K562 (cell line): ENCODE results near the gene CHPF2. TPM values are rescaled to one million over a fixed set of nuclear protein-coding genes. Genes with fewer than 3 reads are reported as not detected.

Source experiments
- ATAC-seq: fragments of 200-7000 bp; cut with Tn5 transposase; 3 replicates; pipeline ENCODE4 v1.9.1; 2020; ENCODE audit warnings: moderate library complexity
- BruUV-seq: library from RNA; stranded (reverse); fragments of 400-500 nt; replicated peaks from 2 replicates; lab custom pipeline; 2021; lab: Mats Ljungman, UMichigan
- CTCF ChIA-PET: fragments of 300-600 bp; formaldehyde crosslinking; extraction: SDS; loops from one replicate; lab custom pipeline; 2021; ENCODE audit warnings: low intra/inter-chr PET ratio; lab: Yijun Ruan, JAX
- POLR2A ChIA-PET: fragments of 300-600, 350-650 bp; sonication (Branson Sonifier 250); formaldehyde crosslinking; extraction: SDS; loops from one replicate; lab custom pipeline; 2021; ENCODE audit warnings: antibody characterized with exemption, inconsistent platforms; lab: Yijun Ruan, JAX
- DNase-seq, 4 experiments: peaks; one replicate each; pipeline versions ENCODE4 v3.0.0 to v3.0.0-alpha.2; 2011 to 2018; ENCODE audit warnings: low spot score in 3 of 4, mixed read lengths in 3 of 4; ENCODE audit errors: extremely low read depth in 1 of 4
- FAIRE-seq: peaks from 2 replicates; lab custom pipeline; 2011; peaks lifted over from hg19 to GRCh38; lab: Jason Lieb, UNC
- H2AFZ ChIP-seq: 2 replicates; pipeline ENCODE4 v1.6.0; 2011; ENCODE audit warnings: low read depth, low read length, control low read depth, inconsistent platforms
- H3K27ac ChIP-seq: fragments of 200-600 bp; 3 replicates; pipeline ENCODE4 v1.8.0; 2011; ENCODE audit warnings: low read depth, mild to moderate bottlenecking, control low read depth, inconsistent platforms, low read length, moderate library complexity, mixed read lengths; ENCODE audit errors: extremely low read depth
- H3K27me3 ChIP-seq, 2 experiments: fragments of 300-600 bp in 1 of 2; 2 replicates in 1 of 2; 3 replicates in 1 of 2; pipeline versions ENCODE4 v1.6.0 to v1.8.0; 2011; ENCODE audit warnings: inconsistent platforms in 2 of 2, low read length in 2 of 2, mild to moderate bottlenecking in 1 of 2, mixed read lengths in 1 of 2, moderate library complexity in 1 of 2; ENCODE audit not compliant: control insufficient read depth in 2 of 2, insufficient read depth in 2 of 2
- H3K36me3 ChIP-seq: fragments of 300-600 bp; 3 replicates; pipeline ENCODE4 v1.8.0; 2011; ENCODE audit warnings: mild to moderate bottlenecking, low read length, inconsistent platforms; ENCODE audit not compliant: control insufficient read depth, insufficient read depth
- H3K4me1 ChIP-seq, 2 experiments: fragments of 200-600 bp in 1 of 2; replicated peaks in 1 of 2; 2 replicates in 1 of 2; 3 replicates in 1 of 2; pipeline versions ENCODE4 v1.5.1 to v1.8.0; 2011; ENCODE audit warnings: inconsistent platforms in 2 of 2, low read length in 2 of 2, mild to moderate bottlenecking in 1 of 2, mixed read lengths in 1 of 2, moderate library complexity in 1 of 2; ENCODE audit not compliant: control insufficient read depth in 2 of 2, insufficient read depth in 2 of 2
- H3K4me2 ChIP-seq: 2 replicates; pipeline ENCODE4 v1.6.1; 2011; ENCODE audit warnings: low read length, control low read depth, inconsistent platforms, mixed read lengths; ENCODE audit not compliant: insufficient read depth
- H3K4me3 ChIP-seq: fragments of 200-600 bp; sonication (generic), shearing (Covaris generic); 2 replicates; pipeline ENCODE4 v1.5.1; 2016; ENCODE audit warnings: control low read depth, inconsistent platforms
- H3K79me2 ChIP-seq: fragments of 200-600 bp; 3 replicates; pipeline ENCODE4 v1.8.0; 2011; ENCODE audit warnings: low read length, inconsistent platforms; ENCODE audit not compliant: control insufficient read depth, insufficient read depth
- H3K9ac ChIP-seq, 2 experiments: 2 replicates each; pipeline versions ENCODE4 v1.6.0 to v1.6.1; 2011; ENCODE audit warnings: low read depth in 2 of 2, low read length in 2 of 2, control low read depth in 1 of 2, inconsistent platforms in 1 of 2, mild to moderate bottlenecking in 1 of 2, mixed read lengths in 1 of 2; ENCODE audit not compliant: insufficient read depth in 1 of 2
- H3K9me1 ChIP-seq: one replicate; pipeline ENCODE4 v1.6.0; 2011; ENCODE audit warnings: inconsistent platforms, mild to moderate bottlenecking, low read length, moderate library complexity; ENCODE audit not compliant: control insufficient read depth, insufficient read depth
- H3K9me3 ChIP-seq: replicated peaks from 2 replicates; pipeline ENCODE4 v1.5.1; 2011; ENCODE audit warnings: low read depth, low read length, inconsistent platforms; ENCODE audit not compliant: control insufficient read depth, insufficient read depth
- H4K20me1 ChIP-seq: replicated peaks from 2 replicates; pipeline ENCODE4 v1.6.1; 2011; ENCODE audit warnings: low read length, inconsistent platforms, mixed read lengths; ENCODE audit not compliant: control insufficient read depth, insufficient read depth
- ARID3B ChIP-seq: fragments of 250-450 bp; sonication (Bioruptor Pico); IDR thresholded peaks from 2 replicates; pipeline ENCODE4 v1.4.0; 2020; ENCODE audit warnings: borderline replicate concordance
- BACH1 ChIP-seq: fragments of 200-800 bp; sonication (Bioruptor generic); IDR thresholded peaks from 2 replicates; pipeline ENCODE4 v1.6.1; 2016; ENCODE audit warnings: missing genetic modification characterization, missing compliant biosample characterization
- BRF1 ChIP-seq: IDR thresholded peaks from 3 replicates; pipeline ENCODE4 v1.6.1; 2011; ENCODE audit warnings: borderline replicate concordance, mild to moderate bottlenecking; ENCODE audit not compliant: insufficient read length; ENCODE audit errors: extremely low read depth
- DACH1 ChIP-seq: fragments of 450-650 bp; IDR thresholded peaks from 2 replicates; pipeline ENCODE4 v1.6.1; 2018; ENCODE audit not compliant: partially characterized antibody
- EZH2 ChIP-seq: IDR thresholded peaks from 2 replicates; pipeline ENCODE4 v1.6.1; 2012; ENCODE audit warnings: low read depth, mild to moderate bottlenecking, inconsistent platforms, low read length, borderline replicate concordance
- HINFP ChIP-seq: fragments of 450-650 bp; conservative IDR thresholded peaks from 2 replicates; pipeline ENCODE4 v1.6.1; 2016; ENCODE audit warnings: missing genetic modification characterization, low read depth, mild to moderate bottlenecking, control low read depth, missing compliant biosample characterization
- JUND ChIP-seq, 2 experiments: IDR thresholded peaks; 2 replicates in 1 of 2; 3 replicates in 1 of 2; pipeline ENCODE4 v1.6.1; 2011; ENCODE audit warnings: borderline replicate concordance in 2 of 2, low read depth in 2 of 2, low read length in 2 of 2, improper control_type of control experiment in 1 of 2, missing biosample characterization in 1 of 2, missing genetic modification characterization in 1 of 2, missing genetic modification reagents in 1 of 2
- MECOM ChIP-seq: fragments of 250-450 bp; sonication (Bioruptor Pico); IDR thresholded peaks from 2 replicates; pipeline ENCODE4 v1.8.0; 2022; ENCODE audit warnings: inconsistent platforms
- SIRT6 ChIP-seq: IDR thresholded peaks from one replicate; pipeline ENCODE4 v1.6.1; 2012; ENCODE audit warnings: low read depth, mild to moderate bottlenecking, control low read depth, inconsistent platforms, low read length, moderate library complexity
- SPI1 ChIP-seq: IDR thresholded peaks from 2 replicates; pipeline ENCODE4 v1.6.1; 2011; ENCODE audit warnings: low read depth, low read length, control low read depth, borderline replicate concordance
- XRCC5 ChIP-seq: fragments of 200-400 bp; formaldehyde crosslinking; IDR thresholded peaks from 2 replicates; pipeline ENCODE4 v1.6.1; 2017; ENCODE audit warnings: low read depth, mild to moderate bottlenecking, low read length
- ZSCAN29 ChIP-seq: fragments of 450-650 bp; IDR thresholded peaks from 2 replicates; pipeline ENCODE4 v1.6.1; 2017
- WGBS: fragments of 100-300 bp; shearing (Covaris generic); methylation state at CpG from one replicate; pipeline ENCODE4 v1.1.6; 2016; ENCODE audit warnings: low coverage, mixed read lengths; ENCODE audit not compliant: insufficient coverage; ENCODE audit errors: missing lambda C conversion rate; 5-methylcytosine and 5-hydroxymethylcytosine counted together
- in situ Hi-C: fragments of 300-500 bp; cut with MboI; formaldehyde crosslinking; loops from 4 replicates; pipeline ENCODE4 v1.15.0; 2018; ENCODE audit warnings: inconsistent platforms, mixed read lengths
- intact Hi-C: fragments of 100-400 bp; cut with micrococcal nuclease; formaldehyde crosslinking; loops from 2 replicates; pipeline ENCODE4 v1.14.2; 2022
- polyA plus RNA-seq, 8 experiments: library from polyadenylated mRNA; depleted of rRNA in 4 of 8; stranded (reverse) in 5 of 8; unstranded in 3 of 8; fragments of >200 nt; fragmentation: Nextera tagmentation in 2 of 8; fragmentation: Illumina TruSeq in 1 of 8; extraction: Ambion mirVana in 2 of 8; extraction: Trizol in 1 of 8; gene quantifications; 2 replicates each; pipeline versions ENCODE4 v1.2.1 to v1.2.3, GENCODE V29; 2011 to 2014; ENCODE audit warnings: inconsistent platforms in 1 of 8, missing spikeins in 1 of 8
- total RNA-seq, 7 experiments: library from RNA; depleted of rRNA in 6 of 7; stranded (reverse); fragments of >200 nt in 6 of 7; fragmentation: Illumina TruSeq in 2 of 7; extraction: Trizol in 2 of 7; gene quantifications; 2 replicates each; pipeline versions ENCODE4 v1.2.1 to v1.2.3, GENCODE V29; 2011 to 2021; ENCODE audit warnings: low replicate concordance in 1 of 7
- TF ChIP-seq, protein P1 (sequence below): IDR thresholded peaks from 2 replicates; pipeline ENCODE4 v1.6.1; 2011; ENCODE audit not compliant: insufficient read length; ENCODE audit errors: extremely low read depth

The CHPF2 gene
- total and polyA plus RNA-seq, 9 of the 15 experiments (the other 6 are each of a cell fraction or from before 2014, with no cell fraction given) = 0.08 to 32.8 (median 10.5) TPM

- TF ChIP-seq HINFP (tag) = no peak
- TF ChIP-seq DACH1 = no peak
- TF ChIP-seq MECOM (CRISPR knock-in tag) = no peak
- no peak for TF ChIP-seq ZSCAN29
- no peak for TF ChIP-seq SIRT6
- TF ChIP-seq SPI1 = no peak
- TF ChIP-seq JUND (IDR thresholded peaks at IDR 0.05; ENCODE audit: borderline replicate concordance, low read depth, low read length) = no peak
- TF ChIP-seq JUND (tag; IDR thresholded peaks at IDR 0.05; ENCODE audit: borderline replicate concordance, low read depth, low read length) = no peak
- no peak for TF ChIP-seq XRCC5
Observed at GRCh38 chr7:151282111-151282510, 49.8 kb downstream of the CHPF2 start (continued).

GRCh38 chr7:151283302-151283701 is 51.0 kb downstream of the CHPF2 start:
- H3K4me1 ChIP-seq = no peaks in the 10 kb centered on the region; a peak in 1 of 5 replicates
- H3K9ac ChIP-seq = no peak overlapping the region
- CTCF ChIA-PET = no interaction called here
- H3K27ac ChIP-seq = no peak overlapping the region
- peaks cover 48 to 49% of the 10 kb centered on the region in 2 experiments for H3K27me3 ChIP-seq
- H3K4me3 ChIP-seq = no peak overlapping the region
- peaks cover 5% of the 10 kb centered on the region for H3K9me3 ChIP-seq
- DNase-seq = no peak
- intact Hi-C loops = no loop called here
- POLR2A ChIA-PET = no interaction called here
- H2AFZ ChIP-seq = no peak overlapping the region
- in situ Hi-C loops = no loop called here
- BruUV-seq = no TSS peak
- WGBS = 3% methylated on average over 2 of the region's 2 CpGs
- no peak for ATAC-seq
- FAIRE-seq = no peak
- H4K20me1 ChIP-seq = no peaks in the 10 kb centered on the region
- no peaks in the 10 kb centered on the region for H3K9me1 ChIP-seq
- H3K79me2 ChIP-seq = no peaks in the 10 kb centered on the region
- TF ChIP-seq, protein P1, sequence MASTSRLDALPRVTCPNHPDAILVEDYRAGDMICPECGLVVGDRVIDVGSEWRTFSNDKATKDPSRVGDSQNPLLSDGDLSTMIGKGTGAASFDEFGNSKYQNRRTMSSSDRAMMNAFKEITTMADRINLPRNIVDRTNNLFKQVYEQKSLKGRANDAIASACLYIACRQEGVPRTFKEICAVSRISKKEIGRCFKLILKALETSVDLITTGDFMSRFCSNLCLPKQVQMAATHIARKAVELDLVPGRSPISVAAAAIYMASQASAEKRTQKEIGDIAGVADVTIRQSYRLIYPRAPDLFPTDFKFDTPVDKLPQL = no peak
- TF ChIP-seq BACH1 (no peak), EZH2 (no peak), BRF1 (no peak), ARID3B (CRISPR knock-in tag) (no peak)
- H3K36me3 ChIP-seq = no peaks in the 10 kb centered on the region
- no peak overlapping the region for H3K4me2 ChIP-seq
